GM21786 (cell line): ENCODE results near the gene SRPX.

ENCODE experiments used
- ATAC-seq: cut with Tn5 transposase; IDR thresholded peaks from one replicate; pipeline ENCODE4 v1.9.1; 2021; ENCODE audit not compliant: unreplicated experiment

SRPX gene, protein sequence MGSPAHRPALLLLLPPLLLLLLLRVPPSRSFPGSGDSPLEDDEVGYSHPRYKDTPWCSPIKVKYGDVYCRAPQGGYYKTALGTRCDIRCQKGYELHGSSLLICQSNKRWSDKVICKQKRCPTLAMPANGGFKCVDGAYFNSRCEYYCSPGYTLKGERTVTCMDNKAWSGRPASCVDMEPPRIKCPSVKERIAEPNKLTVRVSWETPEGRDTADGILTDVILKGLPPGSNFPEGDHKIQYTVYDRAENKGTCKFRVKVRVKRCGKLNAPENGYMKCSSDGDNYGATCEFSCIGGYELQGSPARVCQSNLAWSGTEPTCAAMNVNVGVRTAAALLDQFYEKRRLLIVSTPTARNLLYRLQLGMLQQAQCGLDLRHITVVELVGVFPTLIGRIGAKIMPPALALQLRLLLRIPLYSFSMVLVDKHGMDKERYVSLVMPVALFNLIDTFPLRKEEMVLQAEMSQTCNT

DNA sequence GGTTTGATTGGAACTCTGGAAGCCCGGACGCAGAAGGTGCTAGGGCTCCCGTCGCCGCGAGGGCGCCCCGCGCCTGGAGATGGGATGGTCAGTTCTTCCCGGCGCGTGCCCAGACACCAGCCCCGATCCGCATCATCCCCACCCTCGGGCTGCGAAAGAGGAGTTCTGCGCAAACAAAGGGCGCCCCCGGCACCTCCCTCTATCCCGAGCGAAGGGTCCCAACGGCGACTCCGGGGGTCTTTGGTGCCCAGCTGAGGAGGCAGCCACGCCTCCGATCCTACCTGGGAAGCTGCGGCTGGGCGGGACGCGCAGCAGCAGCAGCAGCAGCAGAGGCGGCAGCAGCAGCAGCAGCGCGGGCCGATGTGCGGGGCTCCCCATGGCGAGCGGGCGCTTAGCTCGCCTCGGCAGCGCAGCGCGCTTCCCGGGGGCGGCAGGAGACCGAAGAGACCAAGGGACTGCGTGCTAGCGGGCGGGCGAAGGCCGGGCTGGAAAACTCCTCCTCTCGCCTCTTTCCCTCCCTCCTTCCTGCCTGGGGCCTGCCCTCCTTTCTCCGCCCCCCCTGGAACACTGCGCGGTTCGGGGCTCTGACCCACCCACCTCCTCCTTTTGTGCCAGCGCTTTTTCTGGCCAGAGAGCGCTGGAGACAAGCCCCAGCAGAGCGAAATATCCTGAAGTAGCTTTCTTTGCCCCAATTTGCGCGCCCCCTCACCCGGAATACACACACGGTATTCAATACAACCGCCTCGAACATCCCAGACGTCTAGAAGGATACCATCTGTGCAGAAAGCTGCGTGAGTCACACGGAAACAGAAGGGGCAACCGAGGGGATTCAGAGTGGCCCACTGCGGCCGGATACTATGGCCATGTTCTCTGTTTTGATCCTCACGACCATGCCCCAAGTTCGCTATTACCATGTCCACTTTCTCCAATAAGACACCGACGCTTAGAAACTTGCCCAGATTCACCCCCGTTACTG, at the start of gene SRPX:
Gene SRPX (minus strand): TSS at position 457 of the 976 bp plus-strand sequence. CDS start 79 bp downstream, at position 378.
- ATAC-seq: no peak

DNA sequence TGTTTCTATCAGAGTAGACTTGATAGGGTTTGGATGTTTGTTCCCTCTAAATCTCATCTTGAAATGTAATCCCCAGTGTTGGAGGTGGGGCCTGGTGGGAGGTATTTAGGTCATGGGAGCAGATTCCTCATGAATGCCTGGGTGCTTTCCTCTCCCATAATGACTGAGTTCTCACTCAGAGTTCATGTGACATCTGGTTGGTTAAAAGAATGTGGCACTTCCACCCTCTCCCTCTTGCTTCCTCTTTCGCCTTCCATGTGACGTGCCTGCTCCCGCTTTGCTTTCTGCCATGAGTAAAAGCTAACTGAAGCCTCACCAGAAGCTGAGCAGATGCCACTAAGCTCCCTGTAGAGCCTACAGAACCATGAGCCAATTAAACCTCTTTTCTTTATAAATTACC, 47.3 kb upstream of the SRPX start:
- ATAC-seq: no peak

DNA sequence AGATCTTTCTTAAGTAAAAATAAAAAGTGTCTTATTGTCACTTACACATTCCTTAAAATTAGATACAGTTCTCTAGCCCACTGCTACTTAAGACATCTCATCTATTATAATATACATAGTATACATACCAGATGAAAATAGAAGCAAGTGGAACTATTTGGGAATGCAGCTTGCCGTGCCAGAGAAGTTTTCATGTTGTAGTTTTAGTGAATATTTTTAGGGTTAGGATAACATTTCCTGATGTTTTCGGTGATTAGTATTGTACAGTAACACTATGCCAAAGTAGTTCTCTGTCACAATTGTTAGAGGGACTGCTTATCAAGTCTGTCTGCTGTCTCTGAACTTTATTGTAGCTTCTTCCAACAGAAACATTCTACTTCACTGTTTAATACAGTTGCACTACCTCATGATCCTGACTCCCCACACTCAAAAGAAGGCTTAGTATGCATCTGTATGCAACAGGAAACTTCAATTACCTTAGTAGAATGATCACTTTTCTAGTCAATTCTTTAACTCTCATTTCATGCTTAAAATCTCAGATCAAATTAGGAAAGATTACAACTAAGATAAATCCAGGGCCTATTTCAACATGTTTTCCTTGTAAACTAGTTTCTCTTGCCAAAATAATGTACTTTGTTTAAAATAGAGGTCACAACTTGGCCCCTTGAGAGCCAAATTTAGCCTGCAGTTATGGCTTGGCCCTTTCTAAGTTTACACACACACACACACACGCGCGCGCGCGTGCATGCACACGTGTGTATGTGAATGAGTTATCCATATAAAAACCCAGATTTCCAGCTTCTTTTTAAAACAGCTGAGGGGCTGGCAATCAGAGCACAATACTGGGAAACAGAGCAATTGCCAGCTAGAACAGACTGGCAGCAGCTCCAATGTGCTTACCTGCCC, 42.3 kb upstream of the SRPX start:
- ATAC-seq: no peak

DNA sequence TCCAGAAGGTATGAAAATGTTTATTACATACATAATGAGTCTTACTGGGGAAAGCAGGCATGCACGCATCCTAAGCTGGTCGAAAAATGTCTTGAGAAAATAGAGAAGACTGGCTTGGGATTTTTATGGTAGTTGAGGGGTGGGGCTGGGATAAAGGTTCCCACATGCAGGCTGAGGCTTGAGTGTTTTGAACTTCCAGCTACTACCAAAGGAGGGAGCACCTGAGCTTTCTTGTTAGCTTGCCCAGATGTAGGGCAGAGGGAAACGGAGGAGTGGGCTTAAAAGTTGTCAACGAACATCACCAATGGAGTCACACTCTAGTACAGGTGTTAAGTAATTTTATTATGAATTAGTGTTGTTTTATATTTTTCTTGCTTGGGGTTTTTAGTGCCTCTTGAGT, 39.6 kb upstream of the SRPX start:
- no peak for ATAC-seq

DNA sequence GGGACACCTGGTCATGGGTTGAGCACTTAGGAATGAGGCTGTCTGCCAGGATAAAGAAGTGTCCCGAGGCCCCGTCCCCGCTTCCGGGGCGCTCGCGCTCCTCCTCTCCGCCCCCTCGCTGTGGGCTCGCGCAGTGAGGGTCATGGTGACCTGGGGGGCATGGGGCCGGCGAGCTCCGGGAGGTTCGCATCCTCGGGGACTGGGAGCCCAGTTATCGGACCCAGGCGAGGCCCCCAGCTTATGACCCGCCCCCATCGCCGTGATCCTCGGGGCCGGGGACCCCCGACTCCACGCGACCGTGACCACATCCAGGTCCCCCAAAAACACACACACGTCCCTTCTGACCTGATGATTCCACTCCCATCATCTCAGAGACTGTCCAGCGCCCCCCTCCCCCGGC, 35.3 kb upstream of the SRPX start:
- ATAC-seq: no peak

DNA sequence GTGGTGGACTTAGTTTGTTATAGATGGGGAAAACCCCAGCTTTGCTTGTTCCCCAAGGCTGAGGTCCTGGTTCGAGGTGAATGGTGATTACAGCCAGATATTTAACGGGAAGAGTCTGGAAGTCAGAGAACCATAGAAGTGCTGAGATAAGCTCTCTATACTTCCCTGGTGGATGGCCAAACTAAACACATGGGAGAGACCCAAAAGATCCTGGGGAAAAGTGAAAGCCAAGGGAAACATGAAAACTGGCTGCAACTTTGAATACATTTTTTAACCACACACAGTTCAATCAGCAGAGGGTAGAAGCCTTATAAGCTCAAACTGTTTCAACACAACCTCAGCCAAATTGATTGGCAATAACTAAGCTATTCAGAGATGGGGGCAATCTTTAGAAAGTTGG, 29.3 kb upstream of the SRPX start:
- no peak for ATAC-seq

DNA sequence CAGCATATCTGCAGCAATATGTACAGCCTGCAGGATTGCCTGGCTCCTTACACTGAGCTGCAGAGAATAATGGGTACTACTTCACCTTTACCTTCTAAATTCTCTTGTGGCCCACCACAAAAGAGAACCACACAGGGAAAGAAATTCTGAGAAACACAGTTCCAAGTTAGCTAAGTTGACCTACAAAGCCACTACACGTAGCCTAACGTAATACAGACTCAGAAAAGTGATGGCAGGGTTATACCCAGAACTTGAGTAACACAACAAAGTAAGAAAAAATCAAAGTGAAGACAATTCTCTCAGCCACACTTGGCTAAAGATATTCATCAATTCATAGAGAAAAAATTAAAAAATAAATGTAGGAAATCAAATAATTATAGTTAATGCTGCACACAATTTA, 26.4 kb upstream of the SRPX start:
- ATAC-seq: no peak

DNA sequence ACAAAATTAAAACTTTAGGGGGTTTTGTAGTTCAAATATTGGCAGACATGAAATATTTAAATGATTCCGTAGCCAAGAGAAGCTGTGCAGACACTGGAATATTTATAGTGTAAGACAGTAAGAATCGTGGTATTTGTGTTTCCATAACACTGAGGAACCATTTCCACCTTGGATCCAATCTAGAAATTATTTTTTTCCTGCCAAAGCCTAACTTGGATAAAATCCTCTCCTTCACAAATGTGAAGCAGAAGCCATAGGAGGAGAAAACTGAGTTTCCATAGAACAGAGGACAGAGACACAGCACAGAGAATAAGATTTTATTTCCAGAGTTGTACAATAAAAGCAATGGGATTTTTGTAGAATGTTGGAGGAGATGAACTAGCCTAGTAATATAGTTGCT, 19.9 kb upstream of the SRPX start:
- ATAC-seq: no peak

DNA sequence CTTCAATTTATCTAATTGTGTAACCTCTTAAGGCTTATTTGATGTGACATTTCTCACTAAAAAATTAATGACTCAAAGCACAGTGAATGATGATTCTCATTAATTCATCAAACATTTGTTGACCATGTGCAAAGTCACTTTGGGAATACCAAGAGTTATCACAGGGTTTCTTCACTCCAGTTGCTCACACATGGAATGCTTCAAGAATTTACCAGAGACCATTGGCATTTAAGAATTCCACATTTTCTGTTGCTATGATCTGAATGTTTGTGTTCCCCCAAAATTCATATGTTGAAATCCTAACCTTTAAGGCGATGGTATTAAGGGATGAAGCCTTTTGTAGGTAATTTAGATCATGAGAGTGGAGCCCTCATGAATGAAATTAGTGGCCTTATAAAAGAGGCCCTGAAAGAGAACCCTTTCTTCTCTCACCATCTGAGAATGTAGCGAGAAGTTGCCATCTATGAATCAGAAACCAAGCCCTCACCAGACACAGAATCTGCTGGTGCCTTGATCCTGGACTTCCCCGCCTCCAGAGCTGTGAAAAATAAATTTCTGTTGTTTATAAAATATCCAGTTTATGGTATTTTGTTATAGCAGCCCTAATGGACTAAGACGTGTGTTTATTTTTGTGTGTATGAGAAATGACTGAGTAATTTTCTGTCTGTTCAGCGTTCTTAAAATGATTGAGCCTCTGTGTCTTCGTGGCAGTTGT, 16.4 kb upstream of the SRPX start:
- ATAC-seq: no peak

DNA sequence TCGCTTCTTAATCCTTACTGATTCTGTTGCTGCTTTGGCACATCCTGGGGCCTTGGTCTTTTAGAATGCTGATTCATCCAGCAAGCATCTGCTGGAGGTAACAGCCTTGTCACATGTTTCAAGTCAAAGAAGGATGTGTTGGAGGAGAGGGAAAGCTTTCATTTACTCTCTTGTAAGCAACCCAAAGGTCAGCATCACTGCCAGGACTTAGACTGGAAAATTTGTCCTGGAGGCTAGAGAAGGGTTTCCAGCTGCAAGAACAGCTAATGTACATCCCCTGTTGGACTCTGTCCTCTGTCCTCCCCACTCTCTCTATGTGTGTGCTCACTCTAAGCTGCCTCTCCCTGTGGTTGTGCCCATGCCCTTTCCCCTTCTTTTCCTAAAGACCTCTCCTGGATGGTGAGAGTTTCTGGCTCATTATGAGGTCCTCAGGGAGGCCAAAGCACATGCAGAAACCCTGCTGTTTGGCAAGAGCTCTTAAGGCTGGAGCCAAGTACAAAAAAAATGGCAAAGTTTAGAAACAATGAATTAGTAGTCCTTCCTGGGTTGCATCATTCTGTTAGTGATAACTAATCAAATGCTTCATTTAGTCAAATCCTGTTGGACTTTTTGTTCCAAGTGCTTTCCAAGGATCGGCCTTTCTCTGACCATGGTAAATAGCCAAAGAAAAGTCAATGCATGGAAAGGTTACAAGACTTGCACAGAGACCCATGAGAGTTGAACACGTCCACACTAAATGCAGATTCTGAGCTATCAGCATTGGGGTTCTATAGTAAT, 13.4 kb upstream of the SRPX start:
- no peak for ATAC-seq

DNA sequence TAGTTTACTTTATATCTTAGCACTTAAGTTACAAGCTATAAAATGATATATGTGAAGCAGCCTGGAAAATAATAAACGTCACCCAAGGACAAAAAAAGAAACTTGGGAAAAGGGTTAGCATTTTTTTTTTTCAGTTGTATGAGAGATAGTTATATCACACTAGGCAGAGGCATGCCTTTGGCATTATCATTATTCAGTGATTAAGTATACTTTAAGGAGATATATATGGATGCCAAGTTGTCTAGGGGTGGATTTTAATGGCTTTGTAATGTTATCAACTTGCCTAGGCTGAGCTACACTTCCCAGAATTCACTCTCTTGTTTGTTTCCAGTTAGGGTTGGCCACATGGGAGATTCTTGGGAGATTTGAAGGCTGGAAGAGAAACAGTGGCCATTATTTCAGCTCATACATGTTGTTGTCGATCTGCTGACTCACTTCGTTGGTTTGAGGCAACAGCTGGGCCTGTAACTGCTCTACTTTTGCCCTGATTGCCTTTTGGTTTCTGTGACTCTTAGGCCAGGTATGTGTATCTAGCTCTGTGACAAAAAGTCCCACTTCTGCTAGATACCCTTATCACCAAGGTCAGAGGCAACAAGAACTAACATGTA, 11.5 kb upstream of the SRPX start:
- ATAC-seq: no peak

DNA sequence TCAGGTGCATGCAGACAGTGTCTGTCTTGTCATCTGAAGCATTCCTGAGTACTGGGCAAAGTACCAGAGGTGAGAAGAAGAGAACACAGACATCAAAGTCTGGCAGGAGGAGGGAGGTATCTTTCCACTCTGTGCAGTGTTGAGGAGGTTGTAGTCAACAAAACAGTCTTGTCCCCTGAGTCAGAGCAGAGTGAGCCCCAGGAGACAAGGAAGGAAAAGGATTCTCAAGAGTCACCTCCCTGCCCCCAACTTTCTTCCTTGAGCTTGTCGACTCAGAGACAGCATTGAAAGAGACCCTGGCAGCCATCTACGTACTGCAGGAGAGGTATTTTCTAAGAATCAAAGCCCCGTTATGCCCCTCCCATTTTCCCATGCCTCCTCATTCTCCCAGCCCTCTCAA, 4.4 kb upstream of the SRPX start:
- ATAC-seq: no peak

DNA sequence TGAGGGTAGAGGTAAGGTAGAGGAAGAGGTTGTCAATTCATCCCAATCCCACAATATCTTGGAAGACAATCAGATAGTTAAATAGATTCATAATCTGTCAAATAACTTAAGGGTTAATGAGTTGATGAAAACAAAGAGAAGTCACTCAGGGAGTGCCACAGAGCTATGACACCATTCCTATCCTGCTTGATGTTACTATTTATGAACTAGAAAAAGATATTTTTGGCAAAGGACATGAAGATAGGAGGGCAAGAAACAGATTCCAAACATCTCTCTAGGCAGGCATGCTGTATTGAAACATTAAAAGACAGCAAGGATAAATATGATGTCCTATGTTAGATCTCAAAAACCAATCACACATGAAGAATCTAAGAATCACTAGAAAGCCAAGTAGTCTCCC, 3.5 kb upstream of the SRPX start:
- no peak for ATAC-seq

DNA sequence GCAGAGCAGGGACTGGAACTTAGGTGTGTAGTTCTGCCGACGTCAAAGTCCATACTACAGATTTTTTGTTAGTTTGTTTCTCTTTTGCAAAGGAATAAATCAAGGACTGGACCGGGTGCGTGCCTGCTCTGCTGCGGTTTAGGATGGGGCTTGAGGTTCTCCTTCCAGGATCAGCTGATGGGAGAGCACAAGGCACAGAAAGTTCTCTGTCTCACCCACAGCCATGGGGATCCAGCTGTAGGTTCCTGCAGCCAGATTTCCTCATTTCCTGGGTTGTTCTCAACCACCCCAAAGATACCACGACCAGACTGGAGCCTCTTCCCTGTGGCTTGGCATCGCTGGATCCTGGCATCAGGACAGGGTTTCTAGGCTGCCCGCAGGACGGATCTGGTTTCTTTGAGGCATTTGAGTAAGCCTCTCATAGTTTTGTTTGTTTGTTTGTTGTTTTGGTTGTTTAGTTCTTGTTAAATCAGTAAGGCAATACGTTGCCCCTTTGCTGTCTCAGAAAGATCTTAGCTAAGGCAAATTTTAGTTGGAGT, 789 bp upstream of the SRPX start:
- no peak for ATAC-seq

DNA sequence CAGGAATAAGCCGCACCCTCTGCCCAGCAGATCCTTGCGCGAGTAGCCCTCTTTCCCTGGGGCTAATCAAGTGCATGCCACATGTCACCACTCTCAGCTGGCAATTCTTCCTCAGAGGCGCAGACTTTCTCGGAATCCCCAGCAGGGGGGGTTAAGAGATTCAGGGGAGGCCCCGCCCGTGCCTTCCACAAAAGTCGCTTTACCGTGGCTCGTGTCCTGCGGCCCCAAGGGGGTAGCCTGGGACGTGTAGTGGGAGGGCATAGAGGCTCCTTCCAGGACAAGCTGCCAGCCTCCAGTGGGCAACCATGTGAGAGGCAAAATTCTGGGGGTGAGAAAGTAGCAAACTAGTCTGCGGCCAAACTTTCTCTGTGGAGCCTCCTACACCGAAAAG, 652 bp downstream of the SRPX start:
- ATAC-seq: no peak

DNA sequence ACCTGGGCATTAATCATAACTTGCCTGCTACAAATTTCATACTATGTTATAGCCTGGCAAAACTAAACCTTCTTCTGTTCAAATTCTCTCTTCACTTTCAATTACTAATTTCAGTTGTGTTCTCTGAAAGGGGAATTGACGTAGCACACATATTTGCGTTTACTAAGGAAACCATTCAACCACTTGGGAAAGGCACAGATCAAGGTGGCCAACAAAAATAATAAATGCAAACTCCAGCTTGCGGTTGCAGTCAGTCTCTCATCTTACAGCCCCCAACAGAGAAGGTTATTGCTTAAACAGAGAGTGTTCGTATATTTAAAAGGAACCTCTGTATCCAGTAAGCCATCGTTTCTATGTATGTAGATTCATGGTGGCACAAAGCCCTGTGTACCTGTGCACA, 4.0 kb downstream of the SRPX start:
- no peak for ATAC-seq

DNA sequence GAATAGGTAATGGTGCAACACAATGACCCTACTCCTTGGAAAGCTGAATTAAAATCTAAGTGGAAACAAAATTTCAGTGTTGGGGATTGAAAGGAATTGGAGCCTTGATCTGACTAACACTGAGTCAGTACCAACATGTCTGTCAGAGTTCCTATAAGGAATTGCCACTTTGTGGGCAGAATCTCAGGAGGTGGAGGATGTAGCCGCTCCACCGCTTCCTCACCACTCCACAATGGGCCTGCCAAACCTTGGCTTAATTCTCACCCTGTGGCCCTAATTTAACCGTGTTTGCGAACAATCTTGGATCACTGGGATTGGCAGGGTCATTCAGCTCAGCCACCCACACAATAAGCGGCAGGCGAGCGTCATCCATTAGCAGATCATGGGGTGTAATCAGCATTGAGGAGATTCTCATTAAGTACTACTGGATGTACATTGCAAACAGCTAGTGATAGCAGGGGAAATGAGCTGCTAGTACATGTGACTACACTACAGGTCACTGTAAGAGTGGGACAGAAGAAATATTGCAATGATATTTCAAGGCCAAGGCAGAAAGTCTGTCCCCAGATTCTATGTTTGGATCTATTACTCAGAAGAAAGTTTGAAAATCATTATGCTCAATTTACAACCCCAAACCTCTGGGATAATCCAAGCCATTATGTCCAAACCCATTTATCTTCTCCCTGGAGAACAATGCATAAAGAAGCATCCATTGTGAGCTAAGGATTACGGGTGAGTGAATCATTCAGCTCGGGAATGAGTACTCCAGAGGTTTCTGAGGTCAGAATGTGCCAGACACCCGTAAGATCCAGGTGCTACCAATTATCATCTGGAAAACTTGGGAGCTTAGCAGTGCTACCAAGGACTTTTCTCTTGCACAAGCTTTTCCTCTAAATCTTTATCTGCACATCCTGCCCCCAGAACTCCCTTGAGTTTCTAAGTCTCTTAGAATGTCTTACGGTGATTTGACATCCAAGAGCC, 5.8 kb downstream of the SRPX start:
- no peak for ATAC-seq

DNA sequence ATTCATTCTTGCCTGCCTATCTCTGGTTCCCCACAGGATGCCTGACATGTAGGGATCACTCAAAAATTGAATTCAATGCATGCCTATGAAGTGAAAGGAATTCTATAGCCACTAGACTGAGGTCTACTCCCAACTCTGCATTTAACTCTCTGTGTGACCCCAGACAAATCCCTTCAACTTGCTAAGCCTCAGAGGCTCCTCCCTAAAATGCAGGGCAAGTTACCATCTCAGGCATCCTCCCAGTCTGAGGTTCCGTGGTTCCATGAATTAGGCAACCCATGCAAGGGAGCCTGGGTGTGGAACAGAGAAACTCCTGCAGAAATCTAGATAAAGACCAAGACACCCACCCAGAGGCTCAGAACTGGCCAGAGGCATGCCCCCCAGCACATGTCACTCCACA, 6.6 kb downstream of the SRPX start:
- ATAC-seq: no peak
